Esophagus muscularis mucosa (tissue), 4 donors: Measurements from ENCODE around the gene IGFBP4.

Experiments used
- CTCF ChIP-seq, 3 experiments: fragments of 200-600 bp in 2 of 3; fragments of 450-650 bp in 1 of 3; sonication (generic) in 2 of 3; IDR thresholded peaks; one replicate each; pipeline ENCODE4 v1.5.1; 2017 to 2019; ENCODE audit warnings: antibody characterized with exemption in 3 of 3, mild to moderate bottlenecking in 2 of 3, moderate library complexity in 1 of 3
- EP300 ChIP-seq: sonication (generic); formaldehyde crosslinking; IDR thresholded peaks from one replicate; pipeline ENCODE4 v1.6.1; 2017; ENCODE audit warnings: antibody characterized with exemption
- POLR2A ChIP-seq: fragments of 450-650 bp; IDR thresholded peaks from one replicate; pipeline ENCODE4 v1.6.1; 2017; ENCODE audit warnings: antibody characterized with exemption, moderate library complexity, mild to moderate bottlenecking, low read depth
- POLR2AphosphoS5 ChIP-seq, 2 donors: sonication (generic); formaldehyde crosslinking; IDR thresholded peaks; one replicate each; pipeline ENCODE4 v1.6.1; 2017; ENCODE audit warnings: antibody characterized with exemption in 2 of 2

GRCh38 chr17:40411821-40412220 lies 31.4 kb upstream of the IGFBP4 start:
- no peak for TF ChIP-seq CTCF (IDR thresholded peaks at IDR 0.05)
- no peak for TF ChIP-seq POLR2A
- TF ChIP-seq POLR2AphosphoS5 (IDR thresholded peaks at IDR 0.05), result no peak
- no peak for TF ChIP-seq EP300
